PC-3 (cell line): ENCODE results near the gene TEP1.

ENCODE experiments used
- EZH2 ChIP-seq: fragments of 300-600 bp; sonication (generic); IDR thresholded peaks from one replicate; pipeline ENCODE4 v1.6.1; 2017; ENCODE audit warnings: antibody characterized with exemption, mild to moderate bottlenecking, low read length; ENCODE audit not compliant: unreplicated experiment
- EZH2phosphoT487 ChIP-seq: fragments of 300-600 bp; sonication (generic); IDR thresholded peaks from 2 replicates; pipeline ENCODE4 v1.6.1; 2018; ENCODE audit warnings: mild to moderate bottlenecking, antibody characterized with exemption, low read length, borderline replicate concordance
- TF ChIP-seq, protein P1 (sequence below): fragments of 300-600 bp; sonication (generic); conservative IDR thresholded peaks from 2 replicates; pipeline ENCODE4 v1.5.1; 2017; ENCODE audit warnings: antibody characterized with exemption, low read depth, mild to moderate bottlenecking, low read length

DNA sequence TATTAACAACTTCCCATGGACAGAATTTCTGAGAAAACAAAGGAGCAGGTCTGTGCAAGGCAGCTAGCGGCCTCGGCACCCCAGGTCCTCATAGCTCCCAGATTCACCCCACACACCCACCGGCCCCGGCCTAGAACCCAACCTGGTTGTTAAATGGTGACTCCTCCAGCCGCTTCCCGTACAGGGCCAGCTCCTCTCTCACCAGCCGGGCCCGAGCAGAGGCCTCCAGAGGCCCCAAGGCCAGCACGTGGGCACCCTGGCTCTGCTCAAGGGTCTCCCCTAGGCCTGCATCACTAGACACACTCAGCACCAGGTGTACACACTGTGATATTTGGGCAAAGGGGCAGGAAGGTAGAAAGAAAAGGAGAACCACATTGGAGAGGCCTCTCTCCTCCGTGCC is 30.3 kb downstream of the TEP1 start:
- TF ChIP-seq, protein P1, sequence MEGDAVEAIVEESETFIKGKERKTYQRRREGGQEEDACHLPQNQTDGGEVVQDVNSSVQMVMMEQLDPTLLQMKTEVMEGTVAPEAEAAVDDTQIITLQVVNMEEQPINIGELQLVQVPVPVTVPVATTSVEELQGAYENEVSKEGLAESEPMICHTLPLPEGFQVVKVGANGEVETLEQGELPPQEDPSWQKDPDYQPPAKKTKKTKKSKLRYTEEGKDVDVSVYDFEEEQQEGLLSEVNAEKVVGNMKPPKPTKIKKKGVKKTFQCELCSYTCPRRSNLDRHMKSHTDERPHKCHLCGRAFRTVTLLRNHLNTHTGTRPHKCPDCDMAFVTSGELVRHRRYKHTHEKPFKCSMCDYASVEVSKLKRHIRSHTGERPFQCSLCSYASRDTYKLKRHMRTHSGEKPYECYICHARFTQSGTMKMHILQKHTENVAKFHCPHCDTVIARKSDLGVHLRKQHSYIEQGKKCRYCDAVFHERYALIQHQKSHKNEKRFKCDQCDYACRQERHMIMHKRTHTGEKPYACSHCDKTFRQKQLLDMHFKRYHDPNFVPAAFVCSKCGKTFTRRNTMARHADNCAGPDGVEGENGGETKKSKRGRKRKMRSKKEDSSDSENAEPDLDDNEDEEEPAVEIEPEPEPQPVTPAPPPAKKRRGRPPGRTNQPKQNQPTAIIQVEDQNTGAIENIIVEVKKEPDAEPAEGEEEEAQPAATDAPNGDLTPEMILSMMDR, result no peak
- TF ChIP-seq EZH2 (no peak), EZH2phosphoT487 (no peak)
